Fibroblast of skin of left quadriceps (primary cell): ENCODE results near the gene NDUFAF3.

Experiments used
- DNase-seq, 2 experiments: peaks; one replicate each; pipeline ENCODE4 v3.0.0-alpha.2; 2013; ENCODE audit warnings: low read depth in 2 of 2

The NDUFAF3 gene

GRCh38 chr3:49017971-49018706 lies 3.8 kb upstream of the NDUFAF3 start, which contains the start of gene DALRD3:
Gene DALRD3, minus strand, starts transcription at chr3:49018580. Its CDS starts 16 bp downstream, at chr3:49018564.
- DNase-seq, result no peak

GRCh38 chr3:49018707-49019006 lies 3.3 kb upstream of the NDUFAF3 start:
- DNase-seq, result no peak

- no peak for DNase-seq
Observed at GRCh38 chr3:49019941-49020329, 2.0 kb upstream of the NDUFAF3 start.

GRCh38 chr3:49020330-49021212 lies 1.4 kb upstream of the NDUFAF3 start:
- DNase-seq, result no peak

- peak; percentile 94 to 95 for DNase-seq
Observed at GRCh38 chr3:49021213-49021812, 608 bp upstream of the NDUFAF3 start.

GRCh38 chr3:49022688-49023171 lies 809 bp downstream of the NDUFAF3 start:
- no peak for DNase-seq

- no peak for DNase-seq
Observed at GRCh38 chr3:49023775-49024174, 1.9 kb downstream of the NDUFAF3 start.

- no peak for DNase-seq
Observed at GRCh38 chr3:49024449-49024848, 2.5 kb downstream of the NDUFAF3 start.

- DNase-seq, result no peak
Observed at GRCh38 chr3:49025005-49025792, 3.3 kb downstream of the NDUFAF3 start.

GRCh38 chr3:49025793-49026520 lies 4.0 kb downstream of the NDUFAF3 start:
- no peak for DNase-seq

- DNase-seq, result no peak
Observed at GRCh38 chr3:49026536-49026935, 4.6 kb downstream of the NDUFAF3 start.

GRCh38 chr3:49027634-49028033 lies 5.7 kb downstream of the NDUFAF3 start:
- no peak for DNase-seq

- DNase-seq, result no peak
Observed at GRCh38 chr3:49028298-49028672, 6.4 kb downstream of the NDUFAF3 start.

GRCh38 chr3:49028673-49029562 lies 7.0 kb downstream of the NDUFAF3 start, which contains the start of gene IMPDH2:
Gene IMPDH2, minus strand, starts transcription at chr3:49029398. Its CDS starts 48 bp downstream, at chr3:49029350.
- DNase-seq, result peak; percentile 78

- no peak for DNase-seq
Observed at GRCh38 chr3:49029563-49029884, 7.6 kb downstream of the NDUFAF3 start.

GRCh38 chr3:49030321-49030720 lies 8.4 kb downstream of the NDUFAF3 start:
- DNase-seq, result no peak

- DNase-seq, result no peak
Observed at GRCh38 chr3:49032646-49033304, 10.9 kb downstream of the NDUFAF3 start.

GRCh38 chr3:49034650-49035049 lies 12.7 kb downstream of the NDUFAF3 start:
- no peak for DNase-seq

- DNase-seq, result no peak
Observed at GRCh38 chr3:49035281-49035680, 13.4 kb downstream of the NDUFAF3 start.

- no peak for DNase-seq
Observed at GRCh38 chr3:49053543-49053942, 31.6 kb downstream of the NDUFAF3 start.
